OCI-LY7 (cell line): ENCODE measurements around the gene GRM1.

ENCODE experiments used
- CTCF ChIP-seq: fragments of 200-600 bp; sonication (generic); conservative IDR thresholded peaks from 2 replicates; pipeline ENCODE4 v1.5.1; 2014; ENCODE audit warnings: mild to moderate bottlenecking, antibody characterized with exemption, low read length, moderate library complexity, mixed read lengths
- EZH2phosphoT487 ChIP-seq: fragments of 200-600 bp; sonication (generic); IDR thresholded peaks from 2 replicates; pipeline ENCODE4 v1.6.1; 2018; ENCODE audit warnings: low read depth, borderline replicate concordance, mild to moderate bottlenecking, mixed run types, antibody characterized with exemption, low read length, moderate library complexity, mixed read lengths

- no peak for TF ChIP-seq CTCF
- TF ChIP-seq EZH2phosphoT487, result no peak
These were observed 171.3 kb downstream of the GRM1 start for GRCh38 chr6:146200176-146200575.
